GM12878 (cell line): ENCODE measurements around the gene EXD3. TPM values are rescaled to one million over a fixed set of nuclear protein-coding genes. Genes with fewer than 3 reads are reported as not detected.
A peak's percentile ranks its signal among the peaks of the same experiment; 100 is the strongest.

Experiments
- ATAC-seq: fragments of 200-7000 bp; cut with Tn5 transposase; 3 replicates; pipeline ENCODE4 v1.9.1; 2020; ENCODE audit warnings: mild to moderate bottlenecking, moderate library complexity
- BruUV-seq: library from RNA; stranded (reverse); fragments of 400-500 nt; replicated peaks from 2 replicates; lab custom pipeline; 2021; lab: Mats Ljungman, UMichigan
- CTCF ChIA-PET: fragments of 300-600 bp; sonication (Branson Sonifier 250); formaldehyde crosslinking; extraction: SDS; loops from one replicate; lab custom pipeline; 2021; ENCODE audit warnings: inconsistent platforms; lab: Yijun Ruan, JAX
- POLR2A ChIA-PET: fragments of 350-600 bp; formaldehyde crosslinking; extraction: SDS; loops from one replicate; lab custom pipeline; 2021; ENCODE audit warnings: inconsistent platforms; lab: Charles Lee
- RAD21 ChIA-PET: fragments of 300-600 bp; sonication (Branson Sonifier 250); formaldehyde crosslinking; loops from one replicate; lab custom pipeline; 2023; ENCODE audit warnings: antibody characterized with exemption; ENCODE audit not compliant: unreplicated experiment; lab: Charles Lee
- SMC1A ChIA-PET: fragments of 300-600 bp; sonication (Branson Sonifier 250); formaldehyde crosslinking; loops from one replicate; lab custom pipeline; 2023; ENCODE audit not compliant: unreplicated experiment, uncharacterized antibody; lab: Charles Lee
- DNase-seq: peaks from one replicate; pipeline ENCODE4 v3.0.0-alpha.2; 2011; ENCODE audit warnings: low read depth, low spot score
- FAIRE-seq: peaks from 3 replicates; lab custom pipeline; 2011; peaks lifted over from hg19 to GRCh38; lab: Jason Lieb, UNC
- H2AFZ ChIP-seq: 2 replicates; pipeline ENCODE4 v1.6.0; 2011; ENCODE audit warnings: low read depth, low read length, control low read depth; ENCODE audit not compliant: control insufficient read depth
- H3K27ac ChIP-seq: 2 replicates; pipeline ENCODE4 v1.5.1; 2011; ENCODE audit warnings: control low read depth; ENCODE audit not compliant: control insufficient read depth, insufficient read depth
- H3K27me3 ChIP-seq, 2 experiments: replicated peaks in 1 of 2; 2 replicates each; pipeline versions ENCODE4 v1.6.0 to v1.6.1; 2011; ENCODE audit warnings: low read length in 1 of 2; ENCODE audit not compliant: control insufficient read depth in 2 of 2, insufficient read depth in 2 of 2
- H3K36me3 ChIP-seq, 2 experiments: 2 replicates each; pipeline ENCODE4 v1.5.1; 2011; ENCODE audit warnings: low read length in 1 of 2; ENCODE audit not compliant: control insufficient read depth in 2 of 2, insufficient read depth in 2 of 2
- H3K4me1 ChIP-seq: 2 replicates; pipeline ENCODE4 v1.6.1; 2011; ENCODE audit warnings: mild to moderate bottlenecking, low read length, moderate library complexity, mixed read lengths; ENCODE audit not compliant: control insufficient read depth, insufficient read depth
- H3K4me2 ChIP-seq: 2 replicates; pipeline ENCODE4 v1.6.0; 2011; ENCODE audit warnings: control low read depth; ENCODE audit not compliant: control insufficient read depth, insufficient read depth
- H3K4me3 ChIP-seq: fragments of 200-600 bp; sonication (generic); 2 replicates; pipeline ENCODE4 v1.5.1; 2016
- H3K79me2 ChIP-seq: 2 replicates; pipeline ENCODE4 v1.6.0; 2011; ENCODE audit warnings: low read length; ENCODE audit not compliant: control insufficient read depth, insufficient read depth
- H3K9ac ChIP-seq: 2 replicates; pipeline ENCODE4 v1.8.0; 2011; ENCODE audit warnings: low read length, control low read depth, mixed read lengths; ENCODE audit not compliant: control insufficient read depth, insufficient read depth
- H3K9me3 ChIP-seq: replicated peaks from 3 replicates; pipeline ENCODE4 v1.5.1; 2011; ENCODE audit warnings: mild to moderate bottlenecking, low read length; ENCODE audit not compliant: control insufficient read depth, insufficient read depth
- H4K20me1 ChIP-seq: 2 replicates; pipeline ENCODE4 v1.6.0; 2011; ENCODE audit not compliant: control insufficient read depth, insufficient read depth
- ESRRA ChIP-seq: IDR thresholded peaks from 2 replicates; pipeline ENCODE4 v1.6.1; 2012; ENCODE audit warnings: mild to moderate bottlenecking, low read length, improper control_type of control experiment
- FOXK2 ChIP-seq: fragments of 450-650 bp; IDR thresholded peaks from 2 replicates; pipeline ENCODE4 v1.6.1; 2017; ENCODE audit warnings: mild to moderate bottlenecking, moderate library complexity
- POLR2A ChIP-seq: IDR thresholded peaks from 2 replicates; pipeline ENCODE4 v1.6.1; 2011; ENCODE audit warnings: low read depth, mild to moderate bottlenecking, low read length
- RUNX3 ChIP-seq: IDR thresholded peaks from 2 replicates; pipeline ENCODE4 v1.6.1; 2012; ENCODE audit warnings: low read length, inconsistent platforms
- TCF12 ChIP-seq: IDR thresholded peaks from 2 replicates; pipeline ENCODE4 v1.6.1; 2011; ENCODE audit warnings: low read depth, mild to moderate bottlenecking, low read length
- ZNF384 ChIP-seq: IDR thresholded peaks from 2 replicates; pipeline ENCODE4 v1.6.1; 2012; ENCODE audit warnings: low read depth, mild to moderate bottlenecking, low read length, improper control_type of control experiment, borderline replicate concordance
- WGBS: methylation state at CpG from one replicate; pipeline ENCODE4 v1.1.6; 2016; ENCODE audit warnings: low lambda C conversion rate; ENCODE audit not compliant: insufficient replicate concordance, insufficient coverage; ENCODE audit errors: missing lambda C conversion rate; 5-methylcytosine and 5-hydroxymethylcytosine counted together
- in situ Hi-C: fragments of 300-500 bp; cut with MboI; formaldehyde crosslinking; loops from 9 replicates; pipeline ENCODE4 v1.14.3; 2018; ENCODE audit warnings: mixed read lengths
- intact Hi-C: fragments of 100-400 bp; cut with micrococcal nuclease; formaldehyde crosslinking; loops from one replicate; pipeline ENCODE4 v1.14.2; 2022; ENCODE audit not compliant: unreplicated experiment
- polyA plus RNA-seq, 11 experiments: library from polyadenylated mRNA; depleted of rRNA in 4 of 11; unstranded in 6 of 11; stranded (reverse) in 5 of 11; fragments of >200 nt; fragmentation: Nextera tagmentation in 4 of 11; fragmentation: Illumina TruSeq in 1 of 11; extraction: Ambion mirVana in 4 of 11; extraction: Trizol in 1 of 11; gene quantifications; 1 replicate in 1 of 11; 2 replicates in 10 of 11; pipeline versions ENCODE4 v1.2.1 to v1.2.3, GENCODE V29; 2011 to 2016; ENCODE audit warnings: inconsistent platforms in 2 of 11, missing spikeins in 2 of 11, low read depth in 1 of 11
- total RNA-seq, 4 experiments: library from RNA; depleted of rRNA in 3 of 4; stranded (reverse); fragments of >200 nt in 3 of 4; fragmentation: Illumina TruSeq in 1 of 4; extraction: Trizol in 1 of 4; gene quantifications; 2 replicates each; pipeline versions ENCODE4 v1.2.1 to v1.2.3, GENCODE V29; 2013 to 2021
- TF ChIP-seq, protein P1 (sequence below): fragments of 150-350 bp; IDR thresholded peaks from 2 replicates; pipeline ENCODE4 v1.6.1; 2016; ENCODE audit warnings: low read depth, low read length
- TF ChIP-seq, protein P2 (sequence below): fragments of 450-650 bp; formaldehyde crosslinking; IDR thresholded peaks from 2 replicates; pipeline ENCODE4 v1.5.0; 2022; ENCODE audit warnings: mild to moderate bottlenecking, missing genetic modification characterization

EXD3 gene
- total and polyA plus RNA-seq, 10 of the 15 experiments (the other 5 are each of a cell fraction or from before 2014, with no cell fraction given): 0.21 to 7.1 (median 3.6) TPM

DNA sequence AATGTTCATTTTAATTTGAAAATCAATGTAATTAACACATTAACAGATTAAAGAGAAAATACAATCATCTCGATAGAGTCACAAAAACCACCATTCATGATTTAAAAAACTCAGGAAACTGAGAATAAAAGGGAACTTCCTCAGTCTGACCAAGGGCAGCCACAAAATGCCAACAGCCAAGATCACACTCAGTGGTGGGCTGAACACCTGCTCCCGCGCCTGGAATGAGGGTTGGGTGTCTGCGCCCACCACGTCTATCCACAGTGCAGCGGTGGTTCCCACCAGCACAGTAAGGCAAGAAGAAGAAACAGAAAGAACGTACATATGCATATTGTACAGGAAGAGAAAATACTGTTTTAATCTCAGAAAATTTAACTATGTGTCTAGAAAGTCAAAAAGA, 47.8 kb upstream of the EXD3 start:
- POLR2A ChIA-PET: interaction anchor here (0.7 kb wide), 1 partner anchor 712 kb away, joined by 4 read pairs; no protein-coding TSS in a partner anchor
- intact Hi-C loops: no loop called here
- no peaks in the 10 kb centered on the region; a peak in 1 of 4 replicates for H3K27me3 ChIP-seq
- CTCF ChIA-PET: interaction anchor here (0.6 to 1.5 kb wide), 2 partner anchors 40 to 54 kb away, joined by 3 read pairs; no protein-coding TSS in a partner anchor
- TF ChIP-seq FOXK2 (no peak), RUNX3 (peak; percentile 36), TCF12 (peak; percentile 32; the same call in 1 of the 2 replicates), ESRRA (no peak), ZNF384 (no peak), POLR2A (no peak)
- TF ChIP-seq, protein P1, sequence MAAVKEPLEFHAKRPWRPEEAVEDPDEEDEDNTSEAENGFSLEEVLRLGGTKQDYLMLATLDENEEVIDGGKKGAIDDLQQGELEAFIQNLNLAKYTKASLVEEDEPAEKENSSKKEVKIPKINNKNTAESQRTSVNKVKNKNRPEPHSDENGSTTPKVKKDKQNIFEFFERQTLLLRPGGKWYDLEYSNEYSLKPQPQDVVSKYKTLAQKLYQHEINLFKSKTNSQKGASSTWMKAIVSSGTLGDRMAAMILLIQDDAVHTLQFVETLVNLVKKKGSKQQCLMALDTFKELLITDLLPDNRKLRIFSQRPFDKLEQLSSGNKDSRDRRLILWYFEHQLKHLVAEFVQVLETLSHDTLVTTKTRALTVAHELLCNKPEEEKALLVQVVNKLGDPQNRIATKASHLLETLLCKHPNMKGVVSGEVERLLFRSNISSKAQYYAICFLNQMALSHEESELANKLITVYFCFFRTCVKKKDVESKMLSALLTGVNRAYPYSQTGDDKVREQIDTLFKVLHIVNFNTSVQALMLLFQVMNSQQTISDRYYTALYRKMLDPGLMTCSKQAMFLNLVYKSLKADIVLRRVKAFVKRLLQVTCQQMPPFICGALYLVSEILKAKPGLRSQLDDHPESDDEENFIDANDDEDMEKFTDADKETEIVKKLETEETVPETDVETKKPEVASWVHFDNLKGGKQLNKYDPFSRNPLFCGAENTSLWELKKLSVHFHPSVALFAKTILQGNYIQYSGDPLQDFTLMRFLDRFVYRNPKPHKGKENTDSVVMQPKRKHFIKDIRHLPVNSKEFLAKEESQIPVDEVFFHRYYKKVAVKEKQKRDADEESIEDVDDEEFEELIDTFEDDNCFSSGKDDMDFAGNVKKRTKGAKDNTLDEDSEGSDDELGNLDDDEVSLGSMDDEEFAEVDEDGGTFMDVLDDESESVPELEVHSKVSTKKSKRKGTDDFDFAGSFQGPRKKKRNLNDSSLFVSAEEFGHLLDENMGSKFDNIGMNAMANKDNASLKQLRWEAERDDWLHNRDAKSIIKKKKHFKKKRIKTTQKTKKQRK: no peak
- TF ChIP-seq, protein P2, sequence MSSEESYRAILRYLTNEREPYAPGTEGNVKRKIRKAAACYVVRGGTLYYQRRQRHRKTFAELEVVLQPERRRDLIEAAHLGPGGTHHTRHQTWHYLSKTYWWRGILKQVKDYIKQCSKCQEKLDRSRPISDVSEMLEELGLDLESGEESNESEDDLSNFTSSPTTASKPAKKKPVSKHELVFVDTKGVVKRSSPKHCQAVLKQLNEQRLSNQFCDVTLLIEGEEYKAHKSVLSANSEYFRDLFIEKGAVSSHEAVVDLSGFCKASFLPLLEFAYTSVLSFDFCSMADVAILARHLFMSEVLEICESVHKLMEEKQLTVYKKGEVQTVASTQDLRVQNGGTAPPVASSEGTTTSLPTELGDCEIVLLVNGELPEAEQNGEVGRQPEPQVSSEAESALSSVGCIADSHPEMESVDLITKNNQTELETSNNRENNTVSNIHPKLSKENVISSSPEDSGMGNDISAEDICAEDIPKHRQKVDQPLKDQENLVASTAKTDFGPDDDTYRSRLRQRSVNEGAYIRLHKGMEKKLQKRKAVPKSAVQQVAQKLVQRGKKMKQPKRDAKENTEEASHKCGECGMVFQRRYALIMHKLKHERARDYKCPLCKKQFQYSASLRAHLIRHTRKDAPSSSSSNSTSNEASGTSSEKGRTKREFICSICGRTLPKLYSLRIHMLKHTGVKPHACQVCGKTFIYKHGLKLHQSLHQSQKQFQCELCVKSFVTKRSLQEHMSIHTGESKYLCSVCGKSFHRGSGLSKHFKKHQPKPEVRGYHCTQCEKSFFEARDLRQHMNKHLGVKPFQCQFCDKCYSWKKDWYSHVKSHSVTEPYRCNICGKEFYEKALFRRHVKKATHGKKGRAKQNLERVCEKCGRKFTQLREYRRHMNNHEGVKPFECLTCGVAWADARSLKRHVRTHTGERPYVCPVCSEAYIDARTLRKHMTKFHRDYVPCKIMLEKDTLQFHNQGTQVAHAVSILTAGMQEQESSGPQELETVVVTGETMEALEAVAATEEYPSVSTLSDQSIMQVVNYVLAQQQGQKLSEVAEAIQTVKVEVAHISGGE (CRISPR knock-in tag): no peak
- no peak for FAIRE-seq
- SMC1A ChIA-PET: no interaction called here
- no peaks in the 10 kb centered on the region for H3K4me1 ChIP-seq
- in situ Hi-C loops: no loop called here
- no peak overlapping the region for H3K4me2 ChIP-seq
- ATAC-seq: peak; percentile 34; the same call in 1 of the 3 replicates
- no peak overlapping the region for H3K9ac ChIP-seq
- H3K9me3 ChIP-seq: peaks cover under 1% of the 10 kb centered on the region; the same call in 2 of the 3 replicates
- no peak for DNase-seq
- no TSS peak for BruUV-seq
- RAD21 ChIA-PET: no interaction called here
- H3K36me3 ChIP-seq: no peaks in the 10 kb centered on the region
- H4K20me1 ChIP-seq: no peaks in the 10 kb centered on the region
- H2AFZ ChIP-seq: no peak overlapping the region
- WGBS: 0% methylated on average over 7 of the region's 7 CpGs
- H3K79me2 ChIP-seq: no peaks in the 10 kb centered on the region
- H3K27ac ChIP-seq: no peak overlapping the region
- no peak overlapping the region for H3K4me3 ChIP-seq
